HCT116 (cell line): Measurements from ENCODE around the gene DCBLD2. TPM values are rescaled to one million over a fixed set of nuclear protein-coding genes. Genes with fewer than 3 reads are reported as not detected.
A peak's percentile ranks its signal among the peaks of the same experiment; 100 is the strongest.

Experiments
- ATAC-seq: fragments of 200-7000 bp; cut with Tn5 transposase; 2 replicates; pipeline ENCODE4 v1.9.1; 2020; ENCODE audit warnings: mild to moderate bottlenecking, moderate library complexity
- BruUV-seq: library from RNA; stranded (reverse); fragments of 400-500 nt; replicated peaks from 2 replicates; lab custom pipeline; 2021; lab: Mats Ljungman, UMichigan
- CTCF ChIA-PET: fragments of 300-600 bp; sonication (Branson Sonifier 250); formaldehyde crosslinking; loops from one replicate; lab custom pipeline; 2021; ENCODE audit warnings: antibody characterized with exemption; lab: Charles Lee
- POLR2A ChIA-PET: fragments of 300-600, 350-600 bp; sonication (Branson Sonifier 250); formaldehyde crosslinking; loops from one replicate; lab custom pipeline; 2021; ENCODE audit warnings: antibody characterized with exemption; lab: Charles Lee
- RAD21 ChIA-PET, 2 experiments: fragments of 300-600 bp; sonication (Branson Sonifier 250); formaldehyde crosslinking; loops; one replicate each; lab custom pipeline; 2023; ENCODE audit warnings: low total read pairs in 2 of 2; ENCODE audit not compliant: uncharacterized antibody in 2 of 2, unreplicated experiment in 2 of 2, low non-redundant PET in 1 of 2; lab: Charles Lee
- DNase-seq: peaks from one replicate; pipeline ENCODE4 v3.0.0-alpha.2; 2010; ENCODE audit warnings: low read depth, low spot score
- H2AFZ ChIP-seq: fragments of 200-600 bp; shearing (Covaris generic), sonication (generic); 2 replicates; pipeline ENCODE4 v1.6.1; 2017; ENCODE audit warnings: low read depth, mixed run types, mixed read lengths, antibody characterized with exemption, low read length; ENCODE audit not compliant: poor library complexity, severe bottlenecking
- H3K27ac ChIP-seq: 2 replicates; pipeline ENCODE4 v1.5.1; 2012; ENCODE audit warnings: low read depth, low read length
- H3K27me3 ChIP-seq: fragments of 200-600 bp; sonication (generic); 2 replicates; pipeline ENCODE4 v1.6.1; 2016; ENCODE audit warnings: mixed run types, low read length, mixed read lengths; ENCODE audit not compliant: insufficient read depth
- H3K36me3 ChIP-seq, 2 experiments: fragments of 200-500 bp in 1 of 2; fragments of 200-600 bp in 1 of 2; sonication (Bioruptor generic) in 1 of 2; sonication (generic) in 1 of 2; 2 replicates each; pipeline versions ENCODE4 v1.5.1 to v1.6.1; 2014 to 2016; ENCODE audit warnings: low read length in 2 of 2, inconsistent platforms in 1 of 2, mixed read lengths in 1 of 2, mixed run types in 1 of 2; ENCODE audit not compliant: insufficient read depth in 2 of 2, control insufficient read depth in 1 of 2
- H3K4me1 ChIP-seq, 2 experiments: fragments of 200-600 bp in 1 of 2; sonication (generic) in 1 of 2; 2 replicates each; pipeline versions ENCODE4 v1.5.1 to v1.6.1; 2012 to 2017; ENCODE audit warnings: low read length in 2 of 2, inconsistent platforms in 1 of 2, mild to moderate bottlenecking in 1 of 2, mixed read lengths in 1 of 2, mixed run types in 1 of 2, moderate library complexity in 1 of 2; ENCODE audit not compliant: insufficient read depth in 2 of 2, control insufficient read depth in 1 of 2
- H3K4me2 ChIP-seq: fragments of 200-600 bp; sonication (generic); 2 replicates; pipeline ENCODE4 v1.6.1; 2017; ENCODE audit warnings: mixed run types, low read length, mixed read lengths
- H3K4me3 ChIP-seq, 2 experiments: fragments of 200-600 bp in 1 of 2; sonication (generic) in 1 of 2; replicated peaks in 1 of 2; 2 replicates each; pipeline ENCODE4 v1.5.1; 2011 to 2016; ENCODE audit warnings: low read length in 2 of 2, control low read depth in 1 of 2, low read depth in 1 of 2, mild to moderate bottlenecking in 1 of 2, mixed read lengths in 1 of 2, mixed run types in 1 of 2
- H3K79me2 ChIP-seq: fragments of 200-600 bp; sonication (generic); 2 replicates; pipeline ENCODE4 v1.6.1; 2017; ENCODE audit warnings: mild to moderate bottlenecking, mixed run types, low read length, moderate library complexity, mixed read lengths; ENCODE audit not compliant: insufficient read depth
- H3K9ac ChIP-seq: fragments of 200-600 bp; sonication (generic); 2 replicates; pipeline ENCODE4 v1.6.1; 2016; ENCODE audit warnings: low read length, mixed read lengths
- H3K9me2 ChIP-seq: fragments of 200-600 bp; sonication (generic), shearing (Covaris generic); 2 replicates; pipeline ENCODE4 v1.6.1; 2017; ENCODE audit warnings: mixed run types, mild to moderate bottlenecking, moderate library complexity; ENCODE audit not compliant: insufficient read depth
- H3K9me3 ChIP-seq, 2 experiments: fragments of 200-500 bp in 1 of 2; fragments of 200-600 bp in 1 of 2; sonication (Bioruptor generic) in 1 of 2; sonication (generic) in 1 of 2; 2 replicates each; pipeline ENCODE4 v1.6.1; 2014 to 2017; ENCODE audit warnings: low read length in 2 of 2, mixed read lengths in 2 of 2, inconsistent platforms in 1 of 2, low read depth in 1 of 2, mild to moderate bottlenecking in 1 of 2, mixed run types in 1 of 2, moderate library complexity in 1 of 2; ENCODE audit not compliant: control insufficient read depth in 1 of 2, insufficient read depth in 1 of 2
- H4K20me1 ChIP-seq: fragments of 200-600 bp; sonication (generic), shearing (Covaris generic); 2 replicates; pipeline ENCODE4 v1.6.1; 2017; ENCODE audit warnings: mixed run types, mild to moderate bottlenecking, moderate library complexity; ENCODE audit not compliant: insufficient read depth
- POLR2AphosphoS5 ChIP-seq: IDR thresholded peaks from 2 replicates; pipeline ENCODE4 v1.6.1; 2011; ENCODE audit warnings: mild to moderate bottlenecking, low read depth, low read length, moderate library complexity
- REST ChIP-seq: IDR thresholded peaks from 2 replicates; pipeline ENCODE4 v1.6.1; 2012; ENCODE audit warnings: low read depth
- SP1 ChIP-seq: IDR thresholded peaks from 2 replicates; pipeline ENCODE4 v1.6.1; 2012; ENCODE audit warnings: low read depth
- intact Hi-C: fragments of 100-400 bp; cut with micrococcal nuclease; formaldehyde crosslinking; loops from 2 replicates; pipeline ENCODE4 v1.10.0; 2022
- total RNA-seq: library from RNA; stranded (reverse); gene quantifications from one replicate; pipeline ENCODE4 v1.2.1, GENCODE V29; 2021; ENCODE audit not compliant: unreplicated experiment

DCBLD2 gene
- total RNA-seq, 1 experiment from 2014 or later = 532 TPM

- Histone ChIP-seq H4K20me1 (no peaks in the 10 kb centered on the region), H3K79me2 (no peaks in the 10 kb centered on the region), H3K4me1 (no peaks in the 10 kb centered on the region), H3K27ac (no peak overlapping the region), H3K36me3 (peaks cover 5 to 7% of the 10 kb centered on the region in 2 experiments; a peak in 3 of 4 replicates), H3K9ac (no peak overlapping the region), H3K9me2 (no peaks in the 10 kb centered on the region), H2AFZ (no peak overlapping the region), H3K4me3 (no peak overlapping the region), H3K9me3 (no peaks in the 10 kb centered on the region), H3K4me2 (no peak overlapping the region), H3K27me3 (no peaks in the 10 kb centered on the region)
- CTCF ChIA-PET = interaction anchor here (1.1 kb wide), 1 partner anchor 26 kb away, joined by 4 read pairs; no protein-coding TSS in a partner anchor
- no peak for TF ChIP-seq SP1
- peak; percentile 38 for TF ChIP-seq POLR2AphosphoS5
- TF ChIP-seq REST = no peak
- ATAC-seq (peak; percentile 24), DNase-seq (no peak)
- RAD21 ChIA-PET = no interaction called here
- POLR2A ChIA-PET = no interaction called here
- TSS peak; percentile 8 for BruUV-seq
- intact Hi-C loops = no loop called here
Observed at GRCh38 chr3:98791341-98792325, 109.9 kb downstream of the DCBLD2 start.
